KOPT-K1 (cell line): ENCODE data around the gene LARP4B.

ENCODE experiments used
- H3K27ac ChIP-seq: fragments of 200-600 bp; sonication (generic); 2 replicates; pipeline ENCODE4 v1.5.1; 2016; ENCODE audit warnings: antibody characterized with exemption, mild to moderate bottlenecking, low read depth, low read length; ENCODE audit not compliant: poor library complexity, severe bottlenecking
- H3K36me3 ChIP-seq: fragments of 200-600 bp; sonication (generic); 2 replicates; pipeline ENCODE4 v1.5.1; 2017; ENCODE audit warnings: antibody characterized with exemption, mild to moderate bottlenecking, low read length, moderate library complexity; ENCODE audit not compliant: insufficient read depth
- H3K9me3 ChIP-seq: fragments of 200-600 bp; sonication (generic); 2 replicates; pipeline ENCODE4 v1.5.1; 2017; ENCODE audit warnings: antibody characterized with exemption, low read length, mild to moderate bottlenecking; ENCODE audit not compliant: insufficient read depth, poor library complexity, severe bottlenecking

LARP4B gene

GRCh38 chr10:822661-823367 is 108.7 kb downstream of the LARP4B start:
- no peaks in the 10 kb centered on the region for H3K9me3 ChIP-seq
- no peak overlapping the region for H3K27ac ChIP-seq
- H3K36me3 ChIP-seq, result peaks cover 100% of the 10 kb centered on the region

DNA sequence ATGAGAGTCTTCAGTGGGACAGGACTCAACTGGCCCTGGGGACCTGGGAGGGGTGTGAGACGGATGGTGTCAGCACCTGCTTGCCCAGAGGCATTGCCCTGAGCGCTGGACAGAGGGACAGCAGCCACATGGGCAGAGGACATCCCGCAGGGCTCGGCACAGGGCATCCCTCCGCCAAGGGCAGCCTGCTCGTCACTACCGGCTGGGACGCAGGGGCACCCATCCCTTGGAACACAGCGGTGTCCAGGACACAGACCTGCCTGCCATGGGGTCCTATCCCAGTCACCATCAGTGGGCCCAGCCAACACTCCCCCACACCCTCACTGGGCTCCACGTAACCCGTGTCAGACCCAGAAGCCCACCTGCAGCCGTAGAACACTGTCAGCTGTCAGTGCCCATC is 109.3 kb downstream of the LARP4B start:
- Histone ChIP-seq H3K27ac (no peak overlapping the region), H3K9me3 (no peaks in the 10 kb centered on the region), H3K36me3 (peaks cover 100% of the 10 kb centered on the region)

GRCh38 chr10:821322-821721 is 110.2 kb downstream of the LARP4B start:
- Histone ChIP-seq H3K9me3 (no peaks in the 10 kb centered on the region), H3K27ac (no peak overlapping the region), H3K36me3 (peaks cover 100% of the 10 kb centered on the region)

- H3K36me3 ChIP-seq, result peaks cover 100% of the 10 kb centered on the region
- H3K9me3 ChIP-seq, result no peaks in the 10 kb centered on the region
- no peak overlapping the region for H3K27ac ChIP-seq
These were observed 111.7 kb downstream of the LARP4B start for GRCh38 chr10:819816-820215.

GRCh38 chr10:819326-819725 is 112.2 kb downstream of the LARP4B start:
- H3K36me3 ChIP-seq, result peaks cover 100% of the 10 kb centered on the region
- H3K27ac ChIP-seq, result no peak overlapping the region
- H3K9me3 ChIP-seq, result no peaks in the 10 kb centered on the region

- H3K9me3 ChIP-seq, result no peaks in the 10 kb centered on the region
- H3K27ac ChIP-seq, result no peak overlapping the region
- peaks cover 100% of the 10 kb centered on the region for H3K36me3 ChIP-seq
These were observed 112.8 kb downstream of the LARP4B start for GRCh38 chr10:818526-819220.

GRCh38 chr10:818010-818409 is 113.5 kb downstream of the LARP4B start:
- H3K9me3 ChIP-seq, result no peaks in the 10 kb centered on the region
- H3K27ac ChIP-seq, result no peak overlapping the region
- H3K36me3 ChIP-seq, result peaks cover 100% of the 10 kb centered on the region

DNA sequence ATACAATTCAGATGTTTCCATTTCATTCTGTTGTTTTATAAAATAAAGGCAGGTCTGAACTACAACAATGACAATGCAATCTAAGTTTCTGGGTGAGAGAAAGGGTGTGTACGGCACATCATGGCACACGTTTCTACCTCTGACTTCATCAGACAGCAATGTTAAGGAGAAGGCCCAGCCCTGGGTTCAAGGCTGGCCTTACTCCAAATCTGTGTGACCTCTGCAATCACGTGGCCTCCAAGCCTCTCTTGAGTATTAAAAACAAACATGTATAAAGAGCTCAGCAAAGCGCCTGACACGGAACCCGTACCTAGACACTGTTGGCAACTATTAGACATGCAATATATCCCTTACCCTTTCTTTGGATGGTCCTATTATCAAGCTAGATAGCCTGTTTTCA is 114.1 kb downstream of the LARP4B start:
- Histone ChIP-seq H3K9me3 (no peaks in the 10 kb centered on the region), H3K27ac (no peak overlapping the region), H3K36me3 (peaks cover 100% of the 10 kb centered on the region)

DNA sequence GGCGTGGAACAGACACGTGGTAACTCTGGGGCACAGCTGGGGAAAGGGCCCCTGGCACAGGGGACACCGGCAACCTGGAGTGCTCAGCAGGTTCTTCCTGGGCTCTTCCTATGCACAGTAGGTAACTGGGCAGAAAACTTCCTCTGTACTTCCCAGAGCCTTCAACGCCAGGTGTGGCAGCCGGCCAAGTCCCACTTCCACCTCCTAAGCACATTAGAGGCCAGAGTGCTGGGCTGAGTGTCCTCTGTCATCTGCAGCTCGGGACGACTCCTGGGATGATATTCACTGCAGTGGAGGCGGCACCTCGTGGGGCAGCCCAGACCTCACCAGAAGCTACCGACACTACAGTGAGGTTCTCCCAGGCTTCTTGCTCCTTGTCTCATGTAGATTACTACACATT is 114.5 kb downstream of the LARP4B start:
- no peaks in the 10 kb centered on the region for H3K9me3 ChIP-seq
- peaks cover 100% of the 10 kb centered on the region for H3K36me3 ChIP-seq
- no peak overlapping the region for H3K27ac ChIP-seq

GRCh38 chr10:816091-816477 is 115.4 kb downstream of the LARP4B start:
- no peaks in the 10 kb centered on the region for H3K9me3 ChIP-seq
- H3K27ac ChIP-seq, result no peak overlapping the region
- peaks cover 100% of the 10 kb centered on the region for H3K36me3 ChIP-seq

GRCh38 chr10:815338-816090 is 116.0 kb downstream of the LARP4B start:
- peaks cover 100% of the 10 kb centered on the region for H3K36me3 ChIP-seq
- H3K27ac ChIP-seq, result no peak overlapping the region

DNA sequence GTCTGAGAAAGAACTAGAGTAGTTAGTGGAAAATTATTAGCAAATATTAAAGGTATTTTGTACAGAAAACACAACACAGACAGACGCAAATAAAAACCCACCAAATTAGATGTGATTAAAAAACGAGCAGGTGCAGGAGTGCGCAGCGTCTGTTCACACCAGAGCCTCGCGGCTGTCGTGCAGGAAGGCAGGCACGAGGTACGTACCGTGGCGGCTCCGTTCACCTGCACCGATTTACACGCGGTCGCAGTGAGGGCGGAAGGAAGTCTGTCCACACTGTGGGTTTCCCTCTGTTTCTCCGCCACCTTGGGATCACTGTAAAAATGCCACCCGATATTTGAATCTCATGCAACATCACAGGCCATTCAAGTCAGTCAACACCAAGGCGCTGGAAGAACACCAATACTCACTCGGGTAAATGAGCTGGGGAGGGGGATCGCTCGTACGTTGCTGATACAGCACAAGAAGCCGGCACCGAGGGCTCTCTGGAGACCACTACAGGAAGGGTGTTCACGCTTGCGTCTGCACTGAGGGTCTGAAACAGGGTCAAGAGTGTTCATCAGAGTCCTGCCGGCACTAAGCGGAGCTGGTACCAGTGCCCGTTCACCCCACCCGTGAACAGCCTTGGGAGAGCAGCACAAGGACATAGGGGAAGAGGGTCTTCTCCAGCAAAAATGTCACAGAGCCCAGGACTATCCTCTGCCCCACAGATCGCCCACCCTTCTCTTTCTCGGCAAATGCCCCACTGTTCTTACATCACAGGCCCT is 116.8 kb downstream of the LARP4B start:
- Histone ChIP-seq H3K27ac (no peak overlapping the region), H3K9me3 (no peaks in the 10 kb centered on the region), H3K36me3 (peaks cover 100% of the 10 kb centered on the region)

More at GRCh38 chr10:815338-816090, 116.0 kb downstream of the LARP4B start:
- H3K9me3 ChIP-seq, result no peaks in the 10 kb centered on the region

DNA sequence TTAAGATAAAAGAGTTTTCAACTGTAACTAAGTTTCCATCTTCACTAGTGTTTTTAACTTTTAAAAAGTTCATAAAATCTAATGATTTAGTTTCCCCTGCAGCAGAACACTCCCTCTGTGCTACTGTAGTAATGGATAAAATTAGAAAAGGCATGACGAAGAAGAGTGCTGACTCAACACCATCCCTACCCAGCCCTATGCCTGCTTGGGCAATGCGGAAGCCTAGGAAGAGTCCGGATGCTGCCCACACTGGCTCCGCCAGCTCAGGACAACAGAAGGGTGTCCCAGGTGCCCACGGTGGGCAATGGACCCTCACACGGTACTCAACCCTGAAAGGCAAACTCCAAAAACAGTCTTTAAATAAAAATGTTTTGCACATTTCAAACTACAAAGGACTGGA is 118.2 kb downstream of the LARP4B start:
- no peak overlapping the region for H3K27ac ChIP-seq
- H3K36me3 ChIP-seq, result peaks cover 100% of the 10 kb centered on the region
- no peaks in the 10 kb centered on the region for H3K9me3 ChIP-seq

DNA sequence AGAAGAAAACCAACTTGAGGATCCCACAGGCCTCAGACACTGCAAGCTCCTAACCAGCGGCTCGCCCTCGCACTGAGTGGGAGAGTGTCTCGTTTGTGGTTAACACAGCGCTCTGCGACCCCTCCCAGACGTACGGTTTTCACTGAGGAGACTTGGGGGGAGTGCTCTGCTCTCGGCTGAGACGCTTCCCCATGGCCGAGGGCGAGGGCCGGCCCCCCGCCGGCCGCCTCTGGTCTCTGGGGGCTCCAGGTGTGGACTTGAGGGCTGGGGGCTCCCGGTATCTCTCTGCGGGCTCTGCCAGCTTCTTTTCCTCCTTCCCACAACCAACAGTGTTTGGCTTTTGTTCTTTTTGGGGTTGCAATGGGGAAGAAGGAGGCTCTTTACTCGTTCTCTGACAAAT is 118.7 kb downstream of the LARP4B start:
- no peak overlapping the region for H3K27ac ChIP-seq
- no peaks in the 10 kb centered on the region for H3K9me3 ChIP-seq
- H3K36me3 ChIP-seq, result peaks cover 100% of the 10 kb centered on the region
